ENCODE data around the gene SQSTM1. TPM values are rescaled to one million over a fixed set of nuclear protein-coding genes. Genes with fewer than 3 reads are reported as not detected.
"Not testable (repeated sequence)": the region's sequence is repeated elsewhere in the genome, so short reads cannot be mapped to it uniquely, and the experiment has no call there.

Gene SQSTM1
- total and polyA plus RNA-seq, 7 donors, result 168 to 443 (median 301) TPM

DNA sequence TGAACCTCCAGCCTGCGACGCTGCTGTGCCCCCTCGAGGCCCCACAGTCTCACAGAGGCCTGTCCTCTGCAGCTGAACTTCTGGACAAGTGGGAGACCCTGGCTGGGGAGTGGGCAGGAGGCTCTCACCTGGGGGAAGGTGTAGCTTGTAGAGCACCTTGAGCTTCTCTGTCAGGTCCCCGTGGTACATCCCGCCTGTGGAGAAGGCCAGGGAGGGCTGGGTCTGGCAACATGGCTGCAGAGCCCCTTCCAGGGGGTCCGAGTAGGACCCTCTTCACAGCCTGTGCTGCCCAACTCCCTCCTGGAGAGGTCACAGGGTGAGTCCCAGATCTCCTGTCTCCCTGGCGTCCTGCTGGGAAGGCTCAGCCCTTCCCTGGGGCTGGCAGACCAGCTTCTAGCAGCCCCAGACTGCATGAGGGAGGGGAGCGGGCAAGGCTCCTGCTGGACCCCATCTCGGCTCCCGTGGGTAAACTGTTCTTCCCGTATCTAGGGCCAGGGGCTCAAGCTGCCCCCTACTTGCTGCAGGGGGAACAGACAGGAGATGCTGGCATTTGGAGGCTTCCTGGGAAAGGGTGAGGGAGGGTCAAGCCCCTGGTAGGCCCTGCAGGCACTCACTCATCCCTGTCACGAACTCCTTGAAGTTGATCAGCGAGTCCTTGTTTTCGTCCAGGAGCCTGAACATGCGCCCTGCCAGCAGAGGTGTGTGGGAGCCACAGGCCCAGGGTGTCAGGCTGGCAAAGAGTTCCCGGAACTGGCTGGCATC, 49.1 kb downstream of the SQSTM1 start:
- no peak overlapping the region for H3K27ac ChIP-seq
- peaks cover 17 to 93% (median 45%) of the 10 kb centered on the region in 4 donors for H3K36me3 ChIP-seq
- no peaks in the 10 kb centered on the region for H3K4me1 ChIP-seq
- H3K9me3 ChIP-seq, result no peaks in the 10 kb centered on the region
- no peak for TF ChIP-seq EP300 (IDR thresholded peaks at IDR 0.05)
- TF ChIP-seq, protein P1, sequence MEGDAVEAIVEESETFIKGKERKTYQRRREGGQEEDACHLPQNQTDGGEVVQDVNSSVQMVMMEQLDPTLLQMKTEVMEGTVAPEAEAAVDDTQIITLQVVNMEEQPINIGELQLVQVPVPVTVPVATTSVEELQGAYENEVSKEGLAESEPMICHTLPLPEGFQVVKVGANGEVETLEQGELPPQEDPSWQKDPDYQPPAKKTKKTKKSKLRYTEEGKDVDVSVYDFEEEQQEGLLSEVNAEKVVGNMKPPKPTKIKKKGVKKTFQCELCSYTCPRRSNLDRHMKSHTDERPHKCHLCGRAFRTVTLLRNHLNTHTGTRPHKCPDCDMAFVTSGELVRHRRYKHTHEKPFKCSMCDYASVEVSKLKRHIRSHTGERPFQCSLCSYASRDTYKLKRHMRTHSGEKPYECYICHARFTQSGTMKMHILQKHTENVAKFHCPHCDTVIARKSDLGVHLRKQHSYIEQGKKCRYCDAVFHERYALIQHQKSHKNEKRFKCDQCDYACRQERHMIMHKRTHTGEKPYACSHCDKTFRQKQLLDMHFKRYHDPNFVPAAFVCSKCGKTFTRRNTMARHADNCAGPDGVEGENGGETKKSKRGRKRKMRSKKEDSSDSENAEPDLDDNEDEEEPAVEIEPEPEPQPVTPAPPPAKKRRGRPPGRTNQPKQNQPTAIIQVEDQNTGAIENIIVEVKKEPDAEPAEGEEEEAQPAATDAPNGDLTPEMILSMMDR (IDR thresholded peaks at IDR 0.05), result no peak
- no peak for TF ChIP-seq POLR2A (IDR thresholded peaks at IDR 0.05)
- no peak for TF ChIP-seq POLR2AphosphoS5 (IDR thresholded peaks at IDR 0.05)
- H3K4me3 ChIP-seq, result no peak overlapping the region
- 92 to 93% methylated on average over 16 of the region's 16 CpGs for WGBS, 2 donors
- no peaks in the 10 kb centered on the region for H3K27me3 ChIP-seq
- intact Hi-C loops (cut with DNase I), result no loop called here
- DNase-seq, result peak; percentile 56

DNA sequence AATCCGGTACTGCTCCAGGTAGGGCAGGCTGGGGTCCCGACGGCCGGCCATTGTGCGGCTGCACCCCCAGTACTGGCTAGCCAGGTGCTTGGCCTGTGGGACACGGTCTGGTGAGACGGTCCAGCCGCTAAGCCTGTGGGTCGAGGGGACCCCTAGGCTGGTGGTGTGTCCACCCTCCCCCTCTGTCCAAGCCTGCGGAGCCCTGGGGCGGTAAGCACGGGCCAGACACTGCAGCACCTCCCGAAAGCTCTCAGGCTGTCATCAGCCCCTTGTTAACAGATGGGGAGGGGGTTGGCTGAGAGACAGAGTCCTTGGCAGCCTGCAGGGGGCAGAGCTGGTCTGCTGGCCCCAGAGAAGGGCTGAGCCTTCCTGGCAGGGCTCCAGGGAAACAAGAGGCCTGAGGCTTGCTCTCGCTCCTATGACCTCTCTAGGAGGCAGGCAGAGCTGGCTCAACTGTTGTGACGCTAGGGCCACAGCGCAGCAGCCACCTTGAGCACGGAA, 49.7 kb downstream of the SQSTM1 start:
- no peak overlapping the region for H3K4me3 ChIP-seq
- no peak overlapping the region for H3K27ac ChIP-seq
- 86 to 90% methylated on average over 17 of the region's 17 CpGs for WGBS, 2 donors
- H3K9me3 ChIP-seq, result no peaks in the 10 kb centered on the region
- TF ChIP-seq POLR2A (IDR thresholded peaks at IDR 0.05) (no peak), EP300 (IDR thresholded peaks at IDR 0.05) (no peak), POLR2AphosphoS5 (IDR thresholded peaks at IDR 0.05) (no peak)
- TF ChIP-seq, protein P1 (IDR thresholded peaks at IDR 0.05), result no peak
- no peak for DNase-seq
- peaks cover 23 to 93% (median 49%) of the 10 kb centered on the region in 4 donors for H3K36me3 ChIP-seq
- no peaks in the 10 kb centered on the region for H3K27me3 ChIP-seq
- intact Hi-C loops (cut with DNase I), result no loop called here
- H3K4me1 ChIP-seq, result no peaks in the 10 kb centered on the region

DNA sequence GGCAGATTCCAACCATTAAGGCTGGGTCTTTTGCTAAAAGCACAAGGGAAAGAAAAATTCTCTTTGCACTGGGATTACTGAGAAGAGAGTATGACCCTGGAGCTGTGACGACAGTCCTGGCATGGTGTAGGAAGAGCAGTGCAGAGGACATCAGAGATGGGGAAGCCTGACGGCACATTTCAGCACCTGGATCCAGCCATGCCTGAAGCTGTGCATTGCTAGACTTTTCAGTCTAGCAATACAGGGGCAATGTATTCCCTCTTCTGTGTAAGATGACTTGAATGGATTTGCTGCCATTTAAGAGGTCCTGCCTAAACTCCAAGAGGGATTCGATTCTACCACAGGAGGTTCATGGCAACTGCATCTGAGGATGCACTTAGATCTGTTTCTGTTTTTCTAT, 50.2 kb downstream of the SQSTM1 start:
- no peak overlapping the region for H3K4me3 ChIP-seq
- WGBS, 2 donors, result 95 to 96% methylated on average over 3 of the region's 3 CpGs
- peaks cover 28 to 94% (median 50%) of the 10 kb centered on the region in 4 donors for H3K36me3 ChIP-seq

DNA sequence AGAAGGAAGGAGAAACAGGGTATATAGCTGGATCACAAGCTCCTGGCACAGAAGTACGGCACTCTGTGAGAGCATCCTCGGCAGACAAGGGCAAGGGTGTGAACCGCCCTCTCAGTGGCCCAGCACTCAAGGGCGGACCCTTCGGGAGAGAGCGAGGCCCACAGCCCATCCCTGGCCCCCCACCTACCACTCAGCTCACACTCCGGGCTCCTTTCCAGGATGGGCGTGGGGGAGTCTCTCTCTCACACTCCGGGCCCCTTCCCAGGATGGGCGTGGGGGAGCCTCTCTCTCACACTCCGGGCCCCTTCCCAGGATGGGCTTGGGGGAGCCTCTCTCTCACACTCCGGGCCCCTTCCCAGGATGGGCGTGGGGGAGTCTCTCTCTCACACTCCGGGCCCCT, 50.8 kb downstream of the SQSTM1 start:
- H3K9me3 ChIP-seq; H3K4me3 ChIP-seq; DNase-seq; H3K27ac ChIP-seq; H3K4me1 ChIP-seq; intact Hi-C loops (cut with DNase I); H3K27me3 ChIP-seq: not testable (repeated sequence)
- H3K36me3 ChIP-seq, result peaks cover 29 to 94% (median 50%) of the 10 kb centered on the region in 4 donors
- WGBS, 2 donors, result 95 to 96% methylated on average over 14 of the region's 14 CpGs

More for the DNA sequence above, 50.2 kb downstream of the SQSTM1 start:
- intact Hi-C loops (cut with DNase I), result no loop called here
- TF ChIP-seq POLR2AphosphoS5 (IDR thresholded peaks at IDR 0.05), result no peak
- TF ChIP-seq, protein P1 (IDR thresholded peaks at IDR 0.05), result no peak
- no peak for TF ChIP-seq EP300 (IDR thresholded peaks at IDR 0.05)
- no peak for TF ChIP-seq POLR2A (IDR thresholded peaks at IDR 0.05)
- Histone ChIP-seq H3K27ac (no peak overlapping the region), H3K9me3 (no peaks in the 10 kb centered on the region), H3K4me1 (no peaks in the 10 kb centered on the region), H3K27me3 (no peaks in the 10 kb centered on the region)
- DNase-seq, result no peak

DNA sequence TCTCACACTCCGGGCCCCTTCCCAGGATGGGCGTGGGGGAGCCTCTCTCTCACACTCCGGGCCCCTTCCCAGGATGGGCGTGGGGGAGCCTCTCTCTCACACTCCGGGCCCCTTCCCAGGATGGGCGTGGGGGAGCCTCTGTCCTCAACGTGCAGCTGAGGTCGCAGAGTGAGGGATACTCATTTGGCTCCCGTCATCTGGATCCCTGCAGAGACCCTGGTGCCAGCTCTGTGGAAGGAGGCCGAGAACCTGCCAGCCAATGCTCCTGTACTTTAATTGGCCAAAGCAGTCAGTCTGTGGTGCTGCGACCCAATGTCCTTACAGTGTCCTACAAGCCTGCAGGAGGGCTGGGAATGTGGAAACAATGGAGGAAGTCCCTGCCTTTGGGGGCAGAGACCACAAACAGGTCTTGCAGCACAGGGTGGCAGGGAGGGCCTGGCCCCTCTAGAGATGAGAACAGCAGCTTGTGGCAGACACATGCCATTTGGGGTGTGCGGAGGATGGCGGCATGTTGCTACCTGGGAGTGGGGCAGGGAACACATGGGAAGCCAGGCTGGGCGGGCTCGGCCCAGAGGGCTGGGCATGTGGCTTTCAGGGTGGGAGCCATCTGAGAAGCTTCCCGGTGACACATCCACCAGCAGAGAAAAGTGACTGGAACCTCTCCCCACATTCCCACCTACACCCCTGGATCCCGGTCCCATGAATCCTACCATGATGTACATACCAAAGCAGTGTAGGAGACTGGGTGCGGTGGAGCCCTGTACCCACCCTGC, 51.5 kb downstream of the SQSTM1 start:
- no peak for DNase-seq
- H3K36me3 ChIP-seq, result peaks cover 29 to 93% (median 46%) of the 10 kb centered on the region in 4 donors
- TF ChIP-seq POLR2A (IDR thresholded peaks at IDR 0.05) (no peak), POLR2AphosphoS5 (IDR thresholded peaks at IDR 0.05) (no peak), EP300 (IDR thresholded peaks at IDR 0.05) (no peak)
- TF ChIP-seq, protein P1 (IDR thresholded peaks at IDR 0.05), result no peak

More for the DNA sequence above, 51.5 kb downstream of the SQSTM1 start:
- intact Hi-C loops (cut with DNase I), result no loop called here
- Histone ChIP-seq H3K27ac (no peak overlapping the region), H3K9me3 (no peaks in the 10 kb centered on the region), H3K4me3 (no peak overlapping the region), H3K4me1 (no peaks in the 10 kb centered on the region), H3K27me3 (no peaks in the 10 kb centered on the region)
- WGBS, 2 donors, result 94 to 96% methylated on average over 15 of the region's 18 CpGs
